TTC549 (cell line): ENCODE data around the gene TRPV5.

Source experiments
- FAIRE-seq: peaks from 2 replicates; lab custom pipeline; 2012; peaks lifted over from hg19 to GRCh38; lab: Jason Lieb, UNC

The TRPV5 gene

GRCh38 chr7:142870566-142871259 lies 62.8 kb downstream of the TRPV5 start:
- no peak for FAIRE-seq

- FAIRE-seq, result no peak
Observed at GRCh38 chr7:142870147-142870559, 63.4 kb downstream of the TRPV5 start.

GRCh38 chr7:142869434-142869833 lies 64.1 kb downstream of the TRPV5 start:
- FAIRE-seq, result no peak

- FAIRE-seq, result no peak
Observed at GRCh38 chr7:142868986-142869415, 64.5 kb downstream of the TRPV5 start.

DNA sequence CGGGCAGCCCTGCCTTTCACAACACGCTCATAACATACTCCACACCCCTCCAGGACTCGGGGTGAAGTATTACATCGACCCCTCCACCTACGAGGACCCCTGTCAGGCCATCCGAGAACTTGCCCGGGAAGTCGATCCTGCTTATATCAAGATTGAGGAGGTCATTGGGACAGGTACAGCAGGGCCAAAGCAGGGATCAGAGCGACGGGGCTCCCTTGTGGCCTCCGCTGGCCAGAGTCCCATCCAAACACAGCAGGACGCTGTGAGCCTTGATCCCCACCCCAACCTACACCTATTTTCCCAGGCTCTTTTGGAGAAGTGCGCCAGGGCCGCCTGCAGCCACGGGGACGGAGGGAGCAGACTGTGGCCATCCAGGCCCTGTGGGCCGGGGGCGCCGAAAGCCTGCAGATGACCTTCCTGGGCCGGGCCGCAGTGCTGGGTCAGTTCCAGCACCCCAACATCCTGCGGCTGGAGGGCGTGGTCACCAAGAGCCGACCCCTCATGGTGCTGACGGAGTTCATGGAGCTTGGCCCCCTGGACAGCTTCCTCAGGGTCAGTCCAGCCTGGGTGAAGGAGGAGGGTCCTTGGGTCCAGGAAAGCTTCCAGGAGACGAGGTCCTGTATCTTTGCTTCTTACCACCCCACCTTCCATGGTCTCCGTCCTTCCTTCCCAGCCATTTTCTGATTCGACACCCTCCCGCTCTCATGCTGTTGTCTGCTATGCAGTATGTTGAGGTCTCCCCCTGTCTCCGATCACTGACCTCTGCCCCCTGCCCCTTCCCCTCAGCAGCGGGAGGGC lies 65.2 kb downstream of the TRPV5 start:
- FAIRE-seq, result no peak

- no peak for FAIRE-seq
Observed at GRCh38 chr7:142867398-142868187, 66.0 kb downstream of the TRPV5 start.

GRCh38 chr7:142867097-142867378 lies 66.5 kb downstream of the TRPV5 start:
- no peak for FAIRE-seq

GRCh38 chr7:142866361-142867096 lies 67.0 kb downstream of the TRPV5 start:
- no peak for FAIRE-seq

GRCh38 chr7:142865766-142866165 lies 67.8 kb downstream of the TRPV5 start:
- no peak for FAIRE-seq

GRCh38 chr7:142864980-142865747 lies 68.4 kb downstream of the TRPV5 start:
- no peak for FAIRE-seq

GRCh38 chr7:142863891-142864685 lies 69.5 kb downstream of the TRPV5 start:
- FAIRE-seq, result no peak

DNA sequence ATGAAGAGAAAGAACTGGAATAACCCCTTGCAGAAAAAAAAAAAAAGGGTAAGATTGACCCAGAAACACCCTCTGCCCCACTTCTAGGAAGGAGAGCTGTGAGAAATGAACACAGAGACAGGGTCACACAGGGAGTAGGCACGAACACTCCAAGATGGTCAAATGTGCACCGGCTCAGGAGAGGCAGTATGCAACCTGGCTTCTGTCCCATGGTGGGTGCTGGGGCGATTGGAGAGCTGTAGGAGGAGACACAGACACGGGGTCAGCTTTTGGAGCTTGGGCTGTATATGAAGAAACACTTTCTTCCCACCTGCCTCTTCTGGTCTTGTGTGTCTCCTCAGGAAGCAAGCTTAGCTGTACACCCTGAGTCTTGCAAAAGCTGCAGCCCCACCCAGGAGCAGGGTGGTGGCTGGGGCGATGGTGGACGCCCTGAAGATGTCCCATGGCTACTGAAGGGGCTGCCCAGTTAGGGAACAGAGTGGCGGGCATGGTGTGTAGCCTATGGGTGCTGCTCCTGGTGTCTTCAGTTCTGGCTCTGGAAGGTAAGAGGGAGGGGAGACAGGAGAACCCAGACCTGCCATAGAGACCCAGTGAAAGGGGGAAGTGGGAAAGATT lies 70.7 kb downstream of the TRPV5 start:
- no peak for FAIRE-seq

DNA sequence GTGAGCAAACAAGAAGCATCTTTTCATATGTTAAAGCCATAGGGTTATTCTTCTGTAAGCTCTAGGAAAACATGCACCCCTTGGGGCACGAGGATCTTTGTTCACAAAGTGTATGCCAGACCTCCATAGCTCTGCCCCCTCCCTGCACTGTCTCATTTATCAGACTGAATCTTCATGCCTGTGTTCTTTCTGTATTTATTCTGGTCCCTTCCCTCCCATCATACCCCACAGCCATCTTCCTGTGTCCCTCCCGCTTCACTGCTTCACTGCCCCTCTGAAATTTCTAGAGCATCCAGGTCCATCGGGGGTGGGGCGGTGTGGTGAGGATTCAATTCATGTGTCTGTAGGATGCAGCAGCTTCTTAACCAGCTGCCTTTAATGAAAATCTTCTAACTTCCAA lies 71.2 kb downstream of the TRPV5 start:
- FAIRE-seq, result no peak

DNA sequence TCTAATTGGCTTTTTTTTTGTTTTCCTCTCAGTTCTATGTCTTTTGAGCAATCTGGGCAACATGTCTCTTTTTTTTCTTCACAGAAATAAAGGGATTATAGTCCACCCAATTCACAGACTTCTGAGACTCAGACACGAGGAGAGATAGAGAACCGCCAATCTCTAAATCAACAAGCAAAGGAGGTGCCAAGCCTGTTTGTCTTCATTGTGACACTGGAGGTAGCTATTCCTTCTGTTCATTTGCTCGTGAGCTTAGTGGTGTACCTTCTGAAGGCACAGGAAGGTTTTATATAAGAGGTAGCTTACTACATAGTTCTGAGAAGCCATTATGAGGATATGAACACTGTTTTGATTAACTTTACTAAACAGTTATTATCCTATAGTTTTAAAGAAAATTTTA lies 72.6 kb downstream of the TRPV5 start:
- no peak for FAIRE-seq

GRCh38 chr7:142859829-142860228 lies 73.7 kb downstream of the TRPV5 start:
- no peak for FAIRE-seq

- FAIRE-seq, result no peak
Observed at GRCh38 chr7:142859411-142859810, 74.1 kb downstream of the TRPV5 start.
